GM20000 (cell line): Measurements from ENCODE around the gene OVOL2.

Experiments
- DNase-seq: peaks from one replicate; pipeline ENCODE4 v3.0.0; 2012; ENCODE audit warnings: low spot score
- TF ChIP-seq, protein P1 (sequence below): IDR thresholded peaks from 2 replicates; pipeline ENCODE4 v1.5.1; 2012; ENCODE audit warnings: mild to moderate bottlenecking, control low read depth; ENCODE audit errors: extremely low read depth, missing control alignments

OVOL2 gene

DNA sequence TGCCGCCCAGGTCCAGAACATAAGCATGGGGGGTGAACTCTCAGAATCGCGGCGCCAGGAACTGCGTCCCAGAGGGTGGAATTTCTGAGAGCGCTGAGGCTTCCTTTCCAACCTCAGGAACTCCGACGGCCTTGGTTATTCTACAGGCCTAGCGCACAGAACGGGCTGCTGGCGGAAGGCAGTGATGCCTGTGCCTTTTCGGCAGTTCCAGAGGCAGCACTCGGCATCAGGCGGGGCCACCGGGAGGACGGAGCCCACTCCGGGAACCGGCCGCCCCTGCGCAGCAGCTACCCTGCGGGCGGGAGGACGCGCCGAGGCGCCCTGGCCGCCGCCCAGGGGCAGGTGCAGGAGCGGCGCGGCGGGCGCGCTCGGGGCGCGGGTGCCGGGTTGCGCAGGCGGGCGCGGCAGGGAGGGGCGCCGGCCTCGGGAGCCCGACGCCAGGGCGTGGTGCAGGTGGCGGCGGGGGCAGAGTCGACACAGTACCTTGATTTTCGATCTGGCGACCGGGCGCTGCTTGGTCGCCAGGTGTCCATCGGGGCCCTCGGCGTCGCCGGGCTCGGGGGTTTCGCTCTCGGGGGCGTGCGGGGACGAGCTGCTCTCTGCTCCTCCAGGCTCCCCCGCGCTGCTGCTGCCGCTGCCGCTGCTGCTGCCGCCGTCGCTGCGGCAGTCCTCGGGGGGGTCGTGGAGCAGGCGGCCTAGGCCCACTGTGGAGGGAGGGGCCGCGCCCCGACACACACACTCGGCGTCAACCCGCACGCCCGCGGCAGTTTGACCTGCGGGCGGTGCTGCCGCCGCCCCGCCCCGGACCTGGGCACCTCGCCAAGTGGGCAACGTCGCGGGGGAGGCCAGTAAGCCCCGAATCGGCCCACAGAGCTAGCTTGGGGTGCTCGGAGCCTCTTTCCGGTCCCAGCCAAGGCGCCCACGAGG is 1.3 kb downstream of the OVOL2 start:
- DNase-seq, result peak; percentile 65
- TF ChIP-seq, protein P1, sequence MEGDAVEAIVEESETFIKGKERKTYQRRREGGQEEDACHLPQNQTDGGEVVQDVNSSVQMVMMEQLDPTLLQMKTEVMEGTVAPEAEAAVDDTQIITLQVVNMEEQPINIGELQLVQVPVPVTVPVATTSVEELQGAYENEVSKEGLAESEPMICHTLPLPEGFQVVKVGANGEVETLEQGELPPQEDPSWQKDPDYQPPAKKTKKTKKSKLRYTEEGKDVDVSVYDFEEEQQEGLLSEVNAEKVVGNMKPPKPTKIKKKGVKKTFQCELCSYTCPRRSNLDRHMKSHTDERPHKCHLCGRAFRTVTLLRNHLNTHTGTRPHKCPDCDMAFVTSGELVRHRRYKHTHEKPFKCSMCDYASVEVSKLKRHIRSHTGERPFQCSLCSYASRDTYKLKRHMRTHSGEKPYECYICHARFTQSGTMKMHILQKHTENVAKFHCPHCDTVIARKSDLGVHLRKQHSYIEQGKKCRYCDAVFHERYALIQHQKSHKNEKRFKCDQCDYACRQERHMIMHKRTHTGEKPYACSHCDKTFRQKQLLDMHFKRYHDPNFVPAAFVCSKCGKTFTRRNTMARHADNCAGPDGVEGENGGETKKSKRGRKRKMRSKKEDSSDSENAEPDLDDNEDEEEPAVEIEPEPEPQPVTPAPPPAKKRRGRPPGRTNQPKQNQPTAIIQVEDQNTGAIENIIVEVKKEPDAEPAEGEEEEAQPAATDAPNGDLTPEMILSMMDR, result no peak

DNA sequence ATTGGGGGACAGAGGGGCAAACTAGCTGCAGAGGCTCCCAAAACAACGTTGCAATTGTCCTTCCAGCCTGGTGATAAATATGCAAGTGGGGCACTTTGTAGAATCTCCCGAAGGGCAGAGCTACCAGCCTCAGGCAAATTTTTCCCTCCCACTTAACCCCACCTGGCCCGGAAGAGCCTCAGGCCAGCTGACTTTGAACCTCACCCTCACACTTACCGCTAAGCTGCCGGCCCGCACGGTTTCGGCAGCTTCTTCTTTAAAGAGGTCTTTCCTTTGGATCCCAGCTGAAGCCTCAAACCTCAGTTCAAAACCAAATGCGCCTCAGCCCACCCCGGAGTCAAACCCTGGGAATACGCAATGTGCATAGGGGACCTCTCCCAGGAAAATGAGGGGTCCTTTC is 2.5 kb downstream of the OVOL2 start:
- TF ChIP-seq, protein P1, result no peak
- peak; percentile 45 for DNase-seq

DNA sequence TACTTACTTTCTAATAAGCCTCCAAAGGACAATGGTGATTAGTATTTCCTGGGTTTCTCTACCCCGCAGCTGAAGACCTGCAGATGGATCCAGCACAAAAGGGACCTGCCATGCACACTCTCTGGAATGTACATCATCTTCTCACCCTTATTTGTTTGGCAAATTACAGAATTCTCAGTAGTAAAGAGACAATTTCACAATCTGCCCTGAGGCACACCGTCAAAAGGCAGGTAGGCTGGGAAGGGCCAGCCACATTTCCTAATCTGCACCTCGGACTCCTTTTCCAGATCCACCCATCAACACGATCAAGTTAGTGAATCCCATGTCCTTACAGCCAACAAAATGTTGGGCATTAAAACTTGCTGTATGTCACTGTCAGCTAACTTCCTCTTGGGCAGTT is 4.9 kb downstream of the OVOL2 start:
- TF ChIP-seq, protein P1, result no peak
- no peak for DNase-seq

DNA sequence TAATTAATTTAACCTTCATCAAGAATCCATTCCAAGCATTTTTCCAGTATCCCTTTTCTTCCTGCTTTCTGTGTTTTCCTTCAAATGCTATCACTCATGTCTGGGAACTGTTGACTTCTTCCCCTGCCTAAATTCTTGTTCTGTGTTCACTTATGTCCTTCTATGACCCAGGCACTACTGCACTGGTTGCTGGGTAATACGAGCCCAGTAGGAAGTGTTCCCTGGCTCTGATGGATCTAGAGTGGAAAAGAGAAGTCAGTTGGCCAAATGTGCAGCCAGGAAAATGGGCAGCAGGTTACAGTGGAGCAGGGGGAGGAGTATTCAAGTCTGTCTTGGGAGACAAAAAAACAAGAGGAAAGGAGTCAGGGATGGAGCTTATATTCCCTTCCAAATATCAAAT is 7.1 kb downstream of the OVOL2 start:
- no peak for DNase-seq
- TF ChIP-seq, protein P1, result no peak

DNA sequence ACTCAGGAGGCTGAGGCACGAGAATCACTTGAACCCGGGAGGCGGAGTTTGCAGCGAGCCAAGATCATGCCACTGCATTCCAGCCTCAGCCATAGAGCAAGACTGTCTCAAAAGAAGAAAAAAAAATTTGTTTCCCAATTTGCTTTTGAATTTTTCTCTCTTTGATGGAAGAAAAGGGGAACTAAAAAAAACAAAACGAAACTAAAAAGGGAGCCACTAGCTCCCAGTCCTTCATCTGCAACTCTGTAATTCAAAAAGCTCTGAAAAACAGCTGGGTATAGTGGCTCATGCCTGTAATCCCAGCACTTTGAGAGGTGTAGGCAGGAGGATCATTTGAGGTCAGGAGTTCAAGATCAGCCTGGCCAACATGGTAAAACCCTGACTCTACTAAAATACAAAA is 9.5 kb downstream of the OVOL2 start:
- no peak for DNase-seq
- TF ChIP-seq, protein P1, result no peak

DNA sequence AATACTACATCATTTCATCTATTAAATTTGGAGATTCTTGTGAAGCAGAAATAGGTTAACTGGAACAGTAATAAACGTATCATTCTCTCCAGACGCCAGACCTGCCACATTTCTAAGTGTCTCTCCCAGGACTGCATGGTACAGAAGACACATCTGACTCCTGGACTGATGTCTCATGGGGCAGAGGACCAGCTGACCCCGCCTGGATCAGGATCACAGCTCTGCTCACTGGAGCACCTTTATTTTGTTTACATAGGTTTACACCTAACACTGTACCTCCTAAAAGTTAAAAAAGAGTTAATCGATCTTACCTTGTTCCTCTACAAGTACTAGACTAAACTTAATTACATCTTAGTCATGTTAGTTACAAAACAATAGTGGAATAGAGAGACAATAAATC is 11.2 kb downstream of the OVOL2 start:
- TF ChIP-seq, protein P1, result no peak
- DNase-seq, result no peak

DNA sequence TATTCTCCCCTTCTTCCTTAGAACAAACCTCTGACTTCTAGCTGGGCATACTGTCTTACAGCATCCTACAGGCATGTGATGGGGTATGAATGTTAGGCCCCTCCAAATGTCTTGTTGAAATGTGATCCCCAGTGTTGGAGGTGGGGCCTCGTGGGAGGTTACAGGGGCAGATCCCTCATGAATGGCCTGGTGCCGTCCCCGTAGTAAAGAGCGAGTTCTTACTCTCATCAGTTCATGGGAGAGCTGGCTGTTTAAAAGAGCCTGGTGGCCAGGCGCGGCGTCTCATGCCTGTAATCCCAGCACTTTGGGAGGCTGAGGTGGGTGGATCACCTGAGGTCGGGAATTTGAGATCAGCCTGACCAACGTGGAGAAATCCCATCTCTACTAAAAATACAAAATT is 15.5 kb downstream of the OVOL2 start:
- TF ChIP-seq, protein P1, result no peak
- DNase-seq, result no peak
